H1 (cell line): ENCODE measurements around the gene MYLK.

ENCODE experiments used
- BACH1 ChIP-seq: IDR thresholded peaks from 2 replicates; pipeline ENCODE4 v1.6.1; 2012; ENCODE audit warnings: low read length, improper control_type of control experiment
- GABPA ChIP-seq: IDR thresholded peaks from 2 replicates; pipeline ENCODE4 v1.6.1; 2011; ENCODE audit warnings: mild to moderate bottlenecking, low read length, moderate library complexity, borderline replicate concordance; ENCODE audit not compliant: insufficient read depth
- USF2 ChIP-seq: IDR thresholded peaks from 2 replicates; pipeline ENCODE4 v1.6.1; 2011; ENCODE audit warnings: low read length, improper control_type of control experiment

- TF ChIP-seq BACH1 (no peak), USF2 (no peak), GABPA (no peak)
Observed at GRCh38 chr3:123759871-123760270, 124.3 kb downstream of the MYLK start.
